RKO (cell line): ENCODE measurements around the gene IMMP2L.

Experiments used
- DNase-seq: peaks from one replicate; pipeline ENCODE4 v3.0.0-alpha.2; 2016; ENCODE audit warnings: low spot score

Gene IMMP2L

DNA sequence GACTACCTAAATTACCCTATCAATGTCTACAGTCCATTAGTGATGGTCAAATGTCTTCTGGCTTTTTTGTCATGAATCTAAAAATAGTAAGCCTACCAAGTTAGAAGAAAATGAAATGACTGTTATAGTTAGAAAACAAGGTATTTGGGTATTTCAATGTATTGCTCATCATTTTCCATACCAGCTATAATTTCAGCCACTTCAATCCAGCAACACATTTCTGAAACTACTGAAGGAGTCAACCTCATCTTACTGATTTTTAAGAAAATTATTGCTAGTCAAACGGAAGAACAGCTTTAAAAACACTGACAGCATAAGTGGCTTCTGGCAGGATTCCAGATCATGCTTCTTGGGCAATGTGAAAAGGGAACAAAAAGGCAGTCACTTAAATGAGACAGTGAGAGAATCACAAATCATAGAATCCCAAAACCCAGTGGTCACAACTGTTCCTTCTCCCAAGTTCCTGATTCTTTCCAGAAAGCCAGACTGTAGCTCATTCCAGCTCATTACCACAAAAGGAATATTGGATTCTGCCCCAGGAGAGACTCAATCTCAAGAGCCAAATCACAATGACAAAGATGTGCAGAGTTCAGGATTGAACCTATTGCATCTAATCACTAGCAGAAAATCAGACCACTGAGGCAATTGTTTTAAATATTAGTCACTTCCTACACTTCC, 532.6 kb downstream of the IMMP2L start:
- no peak for DNase-seq

DNA sequence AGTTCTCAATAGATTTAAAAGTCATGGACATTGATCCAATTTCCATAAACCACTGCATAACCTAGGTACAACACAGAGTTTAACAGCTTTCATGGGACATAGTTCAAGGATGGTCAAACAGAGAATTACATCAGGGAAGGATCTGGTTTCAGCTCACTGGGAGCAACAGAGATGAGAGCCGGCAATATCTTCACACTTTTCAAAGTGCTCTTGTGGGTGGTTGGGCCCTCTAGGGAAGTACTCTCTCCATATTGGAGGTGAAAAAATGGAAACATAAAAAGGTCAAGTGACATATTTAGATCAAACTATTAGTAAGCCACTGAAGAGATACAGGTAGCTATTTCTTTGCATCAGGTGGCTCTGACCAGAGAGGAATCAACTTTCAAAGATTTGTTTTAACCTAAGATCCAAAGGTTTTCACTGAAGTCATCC, 533.1 kb downstream of the IMMP2L start:
- no peak for DNase-seq

DNA sequence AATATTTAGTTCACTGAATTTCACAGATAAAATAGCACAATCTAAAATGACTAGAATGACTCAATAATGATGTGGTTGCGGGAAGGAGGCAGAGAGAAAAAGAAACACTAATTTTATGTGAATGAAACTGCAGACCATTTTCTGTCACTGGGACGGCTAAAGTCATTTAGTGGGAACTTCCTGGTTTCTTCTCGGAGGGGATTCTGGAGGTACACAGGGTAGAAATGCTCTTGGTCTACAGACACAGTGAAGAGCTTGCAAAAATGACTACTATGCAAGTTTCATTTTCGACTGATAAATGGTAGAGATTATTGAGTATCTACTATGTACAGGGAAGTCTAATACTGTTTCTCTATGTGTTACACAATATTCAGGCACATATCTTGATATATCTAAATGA, 534.9 kb downstream of the IMMP2L start:
- no peak for DNase-seq

DNA sequence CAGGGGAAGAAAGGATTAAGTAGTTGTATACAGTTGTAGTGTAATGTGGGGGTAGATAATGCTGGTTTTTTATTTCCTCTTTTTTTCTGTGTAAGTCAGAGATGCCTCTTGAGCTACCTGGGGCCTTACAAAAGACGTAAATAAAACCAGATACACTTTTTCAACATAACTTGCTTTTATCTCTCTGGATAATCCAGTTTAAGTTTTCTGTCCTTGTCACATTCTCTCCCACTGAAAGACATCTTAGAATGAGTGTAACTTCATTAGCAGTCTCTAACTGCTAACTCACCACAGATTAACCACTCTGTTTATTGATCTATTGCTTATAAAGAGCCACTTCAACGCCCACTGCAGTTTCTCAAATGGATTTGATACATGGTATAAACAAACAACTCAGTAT, 535.5 kb downstream of the IMMP2L start:
- DNase-seq, result no peak

DNA sequence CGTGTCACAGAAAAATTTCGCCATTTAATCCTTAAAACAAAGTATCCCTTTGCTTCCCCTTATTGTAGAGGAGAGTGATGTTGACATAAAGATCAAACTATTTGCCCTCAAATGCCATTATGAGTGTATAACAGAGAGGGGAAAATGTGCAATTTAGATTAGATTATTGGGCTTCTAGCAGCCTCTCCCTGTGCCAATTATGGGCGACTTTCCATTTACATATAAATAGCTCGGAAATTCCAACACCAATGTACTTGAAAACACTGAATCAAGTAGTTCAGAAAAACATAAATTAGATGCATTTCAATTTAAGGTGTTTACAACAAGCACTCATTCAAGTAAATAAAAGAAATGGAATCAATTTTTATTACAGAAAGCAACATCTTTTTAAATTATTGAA, 535.9 kb downstream of the IMMP2L start:
- no peak for DNase-seq

DNA sequence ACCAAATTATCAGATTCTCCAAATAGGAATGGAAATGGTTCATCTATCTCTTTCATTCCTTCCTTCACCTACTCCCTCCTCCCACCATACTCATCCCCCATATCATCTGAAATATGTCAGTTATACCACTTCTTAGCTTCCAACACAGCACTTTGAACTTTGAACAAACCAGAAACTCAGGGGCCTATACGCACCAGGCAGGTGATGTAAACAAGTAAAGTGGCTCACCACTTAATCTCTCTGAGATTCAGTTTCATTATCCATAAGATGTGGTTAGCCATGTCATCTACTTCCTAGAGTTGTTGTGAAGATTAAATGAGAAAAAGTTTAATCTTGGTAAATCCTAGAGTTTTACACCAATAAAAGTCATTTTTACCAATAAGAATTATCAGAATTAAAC, 537.3 kb downstream of the IMMP2L start:
- DNase-seq, result no peak

DNA sequence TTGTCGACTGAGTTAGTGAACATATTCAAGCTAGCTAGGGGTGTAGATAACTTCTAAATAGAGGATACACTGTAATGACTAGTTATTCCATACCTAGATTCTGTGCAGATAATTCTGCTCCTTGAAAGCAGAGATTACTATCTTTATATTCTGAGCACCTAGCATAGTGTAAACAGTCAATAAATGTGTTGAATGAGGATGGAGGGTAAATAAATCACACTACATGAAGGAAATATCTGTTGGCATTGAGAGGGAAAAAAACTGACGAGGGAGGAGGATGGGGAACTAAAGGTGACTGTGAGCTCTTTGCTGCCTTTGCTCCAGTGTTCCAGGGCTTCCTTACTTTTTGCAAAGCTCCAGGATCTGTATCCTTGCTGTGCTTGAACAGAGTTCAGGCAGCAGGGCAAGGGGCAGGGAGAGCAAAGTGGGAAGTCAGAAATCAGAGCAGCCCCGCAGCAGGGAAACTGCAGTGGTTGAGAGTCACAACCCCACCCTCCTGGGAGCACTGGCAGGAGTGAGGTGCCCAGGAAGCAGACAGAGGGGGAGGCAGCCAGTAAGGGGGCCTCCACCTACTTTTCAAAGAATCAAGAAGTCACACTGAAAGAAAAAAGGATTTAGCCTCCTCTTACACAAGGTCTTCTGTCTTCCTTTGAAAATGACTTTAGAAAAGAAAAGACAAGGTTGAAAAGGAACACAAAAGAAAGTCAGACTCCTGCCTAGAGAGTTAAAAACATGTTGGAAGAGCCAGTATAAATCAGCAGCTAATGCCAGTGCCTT, 543.1 kb downstream of the IMMP2L start:
- DNase-seq, result no peak

DNA sequence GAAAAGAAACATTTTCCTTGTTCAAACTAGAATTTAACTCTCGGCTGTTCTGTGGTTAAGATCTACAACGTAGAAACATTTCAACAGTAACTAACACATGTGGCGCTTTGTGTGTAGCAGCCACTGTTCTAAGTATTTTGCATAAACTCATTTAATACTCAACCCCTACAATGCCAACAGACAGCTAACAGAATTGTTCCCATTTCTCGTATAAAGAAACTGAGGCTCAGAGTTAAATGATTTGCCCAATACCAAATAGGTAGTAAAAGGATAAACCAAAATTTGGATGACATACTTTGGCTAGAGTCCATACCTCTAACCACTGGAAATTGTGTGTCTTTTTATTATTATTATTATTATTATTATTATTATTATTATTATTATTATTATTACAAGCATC, 543.8 kb downstream of the IMMP2L start:
- no peak for DNase-seq

DNA sequence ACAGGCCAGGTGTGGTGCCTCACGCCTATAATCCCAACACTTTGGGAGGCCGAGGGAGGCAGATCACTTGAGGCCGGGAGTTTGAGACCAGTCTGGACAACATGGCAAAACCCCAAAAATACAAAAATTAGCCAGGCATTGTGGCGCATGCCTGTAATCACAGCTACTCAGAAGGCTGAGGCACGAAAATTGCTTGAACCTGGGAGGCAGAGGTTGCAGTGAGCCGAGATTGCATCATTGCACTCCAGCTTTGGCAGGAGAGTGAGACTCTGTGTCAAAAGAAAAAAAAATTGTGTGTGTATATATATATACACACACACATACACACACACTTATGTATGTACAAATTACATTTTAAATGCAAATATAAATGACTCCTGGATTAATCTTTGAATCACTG, 548.2 kb downstream of the IMMP2L start:
- no peak for DNase-seq

DNA sequence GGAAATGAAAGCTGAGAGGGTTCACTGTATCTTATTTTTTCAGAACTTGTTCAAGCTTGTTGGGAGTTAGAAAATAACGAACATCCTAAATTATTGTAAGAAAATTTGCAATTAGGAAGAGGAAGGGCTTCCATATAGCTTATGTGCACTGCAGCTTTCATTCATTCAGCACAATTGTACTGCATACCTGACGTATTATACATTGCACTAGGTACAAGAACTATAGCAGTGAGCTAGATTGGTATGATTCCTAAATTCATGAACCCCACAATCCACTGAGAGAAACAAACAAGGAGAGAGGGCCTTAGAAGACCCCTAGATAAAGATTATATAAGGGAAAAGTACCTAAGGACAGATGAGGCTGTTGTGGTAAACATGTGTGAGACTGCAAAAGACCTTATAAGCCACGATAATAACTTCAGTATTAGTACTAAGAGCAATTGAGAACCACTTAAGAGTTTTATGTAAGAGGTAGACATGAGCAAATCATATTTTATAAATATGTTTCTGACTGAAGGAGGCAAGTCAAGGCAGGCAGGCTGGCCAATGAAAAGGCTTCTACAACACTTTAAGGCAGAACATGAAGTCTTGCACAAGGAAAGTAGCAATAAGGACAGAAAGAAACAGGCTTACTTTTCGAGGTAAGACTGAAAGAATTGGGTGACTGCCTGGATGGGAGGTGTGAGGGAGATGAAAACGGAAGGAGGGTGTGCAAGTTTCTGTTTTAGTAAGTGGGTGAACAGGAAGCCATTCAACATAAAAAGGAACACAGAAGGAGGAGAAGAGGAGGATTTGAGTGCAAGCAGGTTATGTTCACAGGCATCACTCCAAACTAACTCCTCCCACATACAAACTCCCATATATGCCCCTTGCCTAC, 549.3 kb downstream of the IMMP2L start:
- no peak for DNase-seq

DNA sequence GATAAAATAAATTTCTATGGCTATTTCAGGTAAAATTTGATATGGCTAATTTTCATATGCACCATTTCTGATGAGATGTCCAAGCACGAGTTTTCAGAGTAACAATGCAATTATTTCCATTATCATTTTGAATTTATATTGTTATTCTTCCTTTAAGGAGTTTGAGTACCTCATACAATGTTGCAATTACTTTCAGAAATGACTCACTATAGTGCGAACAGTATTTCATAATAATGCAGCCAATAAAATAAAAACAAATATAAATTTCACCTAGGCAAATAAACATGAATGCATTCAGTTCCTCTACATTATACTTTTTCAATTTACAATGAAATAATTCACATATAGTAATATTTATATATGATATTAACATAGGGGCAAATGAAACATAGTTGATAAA, 550.1 kb downstream of the IMMP2L start:
- DNase-seq, result no peak

DNA sequence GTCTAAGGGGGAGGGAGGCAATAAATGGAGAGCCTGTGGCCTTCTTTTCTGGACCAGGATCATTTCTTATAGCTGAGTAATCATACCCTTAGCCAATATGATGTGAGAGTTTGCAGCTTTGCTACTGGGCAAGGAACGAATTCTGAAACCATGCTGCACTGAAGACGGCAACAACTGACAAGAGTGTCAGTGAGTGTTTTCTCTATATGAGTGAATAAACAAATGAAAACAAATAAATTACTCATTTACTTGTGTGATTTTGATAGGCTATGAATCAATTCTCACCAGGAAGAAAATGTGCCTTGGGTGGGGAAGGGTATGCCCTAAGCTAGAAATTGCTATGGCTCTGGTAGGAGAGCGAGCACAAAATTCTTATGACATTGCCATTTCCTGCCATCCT, 550.8 kb downstream of the IMMP2L start:
- DNase-seq, result no peak

DNA sequence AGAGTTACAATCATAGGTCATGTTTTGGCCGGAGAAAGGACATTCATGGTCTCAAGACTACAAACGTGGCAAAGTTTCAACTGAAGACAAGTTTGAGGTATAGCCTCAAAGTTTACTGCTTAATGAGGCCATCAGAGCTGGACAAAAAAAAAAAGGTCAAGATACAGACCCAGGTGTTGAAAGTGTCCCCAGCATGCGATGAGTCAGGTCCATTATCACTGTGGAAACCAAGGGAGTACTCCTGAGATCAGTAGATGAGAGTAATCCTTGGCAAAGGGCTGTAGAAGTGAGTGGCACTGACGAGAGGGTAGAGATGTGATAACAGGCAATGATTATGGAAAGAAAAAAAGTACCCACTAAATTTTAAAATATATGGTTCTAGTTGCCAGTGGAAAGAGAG, 551.5 kb downstream of the IMMP2L start:
- DNase-seq, result no peak

DNA sequence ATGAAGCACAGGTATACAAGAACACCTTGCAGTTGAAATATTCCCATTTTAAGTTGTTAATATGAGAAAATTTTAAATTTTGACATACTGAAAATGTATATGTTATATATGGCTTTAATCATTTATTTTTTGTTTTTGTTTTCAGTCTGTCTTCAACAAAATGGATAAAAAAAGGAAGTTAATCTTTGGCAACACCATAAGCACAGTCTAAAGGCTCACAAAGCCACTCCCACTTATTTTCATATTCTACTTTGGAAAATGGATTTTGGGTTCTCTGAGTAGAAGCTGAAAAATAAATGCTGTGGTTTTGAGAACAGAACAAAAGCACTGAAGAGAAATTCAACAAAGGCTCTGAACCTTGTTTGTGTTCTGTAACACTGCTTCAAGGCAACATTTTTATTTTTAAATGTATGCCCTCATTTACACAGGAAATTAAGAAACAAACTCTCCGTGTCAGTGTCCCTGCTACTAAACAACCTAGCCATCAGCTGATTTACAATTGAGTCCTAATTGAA, 552.7 kb downstream of the IMMP2L start:
- DNase-seq, result no peak

DNA sequence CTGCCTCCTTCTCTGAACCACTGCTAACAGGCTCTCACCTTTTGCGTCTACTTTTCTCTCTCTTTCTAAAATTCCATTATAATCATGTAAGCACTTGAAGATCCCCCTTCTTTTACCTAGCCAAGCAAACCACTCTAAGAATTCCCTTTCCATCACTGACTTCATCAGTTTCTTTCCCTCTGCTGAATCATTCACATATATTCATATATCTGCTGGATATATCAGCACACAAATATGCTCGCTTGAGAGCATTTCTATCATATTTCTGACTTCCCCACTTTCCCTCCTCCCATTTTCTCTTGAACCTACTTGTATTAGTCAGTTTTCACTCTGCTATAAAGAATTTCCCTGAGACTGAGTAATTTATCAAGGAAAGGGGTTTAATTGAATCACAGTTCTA, 555.6 kb downstream of the IMMP2L start:
- no peak for DNase-seq

GRCh38 chr7:111006040-111006439, 556.3 kb downstream of the IMMP2L start:
- no peak for DNase-seq

DNA sequence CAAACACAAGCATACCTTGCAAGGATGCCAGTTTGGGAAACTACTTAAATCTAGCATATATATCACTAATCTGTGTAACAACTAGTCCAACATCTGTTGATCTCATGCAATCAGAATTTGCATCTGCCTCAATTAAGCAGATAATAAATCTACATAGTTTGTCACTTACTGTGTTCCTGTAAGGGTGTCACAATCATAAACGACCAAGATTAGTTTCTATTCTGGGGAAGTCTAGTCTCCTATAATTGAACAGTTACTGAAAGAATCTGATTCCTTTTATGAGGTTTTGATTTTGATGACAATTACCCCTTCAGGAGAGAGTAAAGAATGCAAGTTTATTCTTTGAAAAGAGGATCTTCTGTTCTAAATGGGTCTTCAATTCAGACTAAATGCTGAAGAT, 556.8 kb downstream of the IMMP2L start:
- no peak for DNase-seq

- DNase-seq, result no peak
These were observed 557.9 kb downstream of the IMMP2L start for GRCh38 chr7:111004310-111004901.

DNA sequence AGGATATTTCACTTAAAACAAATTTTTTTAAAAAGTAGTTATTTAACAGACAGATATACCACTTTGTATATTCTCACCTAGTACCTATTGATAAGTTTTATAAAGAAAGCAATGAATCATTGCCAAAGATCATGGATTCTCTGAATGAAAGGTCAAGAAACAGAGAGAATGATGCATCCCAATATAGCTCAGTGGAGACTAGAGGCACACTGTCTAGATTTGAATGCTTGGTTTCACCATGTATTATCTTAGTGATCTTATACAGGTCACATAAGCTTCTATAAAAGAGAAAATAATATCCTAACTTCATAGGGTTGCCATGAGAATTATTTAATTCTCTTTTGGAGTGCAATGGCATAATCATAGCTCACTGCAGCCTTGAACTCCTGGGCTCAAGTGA, 558.4 kb downstream of the IMMP2L start:
- DNase-seq, result no peak

DNA sequence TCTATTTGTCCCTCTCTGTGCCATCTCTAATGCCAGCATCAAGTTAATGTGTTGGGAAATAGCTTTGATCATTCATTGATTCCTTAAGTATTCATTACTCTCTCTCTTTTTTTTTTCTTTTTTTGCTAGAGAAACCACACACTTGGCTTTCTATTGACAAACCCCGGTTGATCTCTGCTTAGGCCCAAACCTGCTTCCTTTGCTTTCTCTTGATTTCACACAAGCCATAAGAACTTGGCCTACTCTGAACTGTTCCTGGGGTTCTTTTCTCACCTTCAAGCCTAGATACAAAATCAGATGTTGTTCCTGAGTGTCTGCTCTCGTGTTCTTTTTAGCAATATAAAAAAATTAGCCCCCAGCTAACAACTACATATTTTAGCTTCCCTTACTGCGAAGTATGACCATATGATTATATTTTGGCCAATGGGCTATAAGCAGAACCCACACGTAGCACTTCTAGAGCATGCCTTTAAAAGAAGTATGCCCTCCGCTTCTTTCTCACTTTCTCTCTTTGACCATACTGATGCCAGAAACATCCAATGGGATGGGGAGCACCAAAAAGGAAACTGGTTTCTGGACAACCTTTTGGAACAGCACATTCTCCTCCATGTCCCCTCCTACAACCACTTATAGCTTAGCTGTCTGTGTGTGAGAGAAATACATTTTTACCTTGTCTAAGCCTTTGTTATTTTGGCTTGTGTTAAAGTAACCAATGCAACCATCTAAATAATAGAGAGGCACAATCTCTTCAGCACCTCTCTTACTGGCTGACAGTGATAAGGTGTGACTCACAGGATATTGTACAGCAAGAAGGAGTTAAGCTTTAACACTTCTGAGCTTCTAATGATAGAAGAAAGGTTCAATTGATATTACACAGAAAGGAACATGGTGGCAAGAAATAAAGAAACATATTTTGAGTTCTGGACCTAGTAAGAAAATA, 568.0 kb downstream of the IMMP2L start:
- DNase-seq, result peak; percentile 22

DNA sequence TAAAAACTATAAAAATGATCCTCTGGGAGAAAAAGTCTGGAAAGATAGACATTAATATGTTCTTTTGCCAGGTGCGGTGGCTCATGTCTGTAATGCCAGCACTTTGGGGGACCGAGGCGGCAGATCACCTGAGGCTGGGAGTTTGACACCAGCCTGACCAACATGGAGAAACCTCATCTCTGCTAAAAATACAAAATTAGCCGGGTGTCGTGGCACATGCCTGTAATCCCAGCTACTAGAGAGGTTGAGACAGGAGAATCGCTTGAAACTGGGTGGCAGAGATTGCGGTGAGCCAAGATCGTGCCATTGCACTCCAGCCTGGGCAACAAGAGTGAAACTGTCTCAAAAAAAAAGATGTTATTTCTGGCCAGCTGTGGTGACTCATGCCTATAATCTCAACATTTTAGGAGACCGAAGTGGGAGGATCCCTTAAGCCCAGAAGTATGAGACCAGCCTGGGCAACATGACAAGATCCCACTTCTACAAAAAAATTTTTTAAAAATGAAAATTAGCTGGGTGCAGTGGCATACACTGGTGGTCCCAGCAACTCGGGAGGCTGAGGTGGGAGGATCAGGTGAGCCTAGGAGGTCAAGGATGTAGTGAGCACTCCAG, 573.3 kb downstream of the IMMP2L start:
- DNase-seq, result no peak
